Sigmoid colon (tissue), 3 donors: ENCODE data around the gene DLX1.

Experiments used
- POLR2A ChIP-seq, 2 donors: fragments of 450-650 bp; IDR thresholded peaks; one replicate each; pipeline ENCODE4 v1.6.1; 2016; ENCODE audit warnings: antibody characterized with exemption in 2 of 2, mild to moderate bottlenecking in 2 of 2, moderate library complexity in 2 of 2
- TF ChIP-seq, protein P1 (sequence below), 4 experiments: fragments of 450-650 bp in 3 of 4; fragments of 200-600 bp in 1 of 4; IDR thresholded peaks; one replicate each; pipeline ENCODE4 v1.5.1; 2016 to 2019; ENCODE audit warnings: antibody characterized with exemption in 4 of 4, mild to moderate bottlenecking in 3 of 4, moderate library complexity in 2 of 4

DNA sequence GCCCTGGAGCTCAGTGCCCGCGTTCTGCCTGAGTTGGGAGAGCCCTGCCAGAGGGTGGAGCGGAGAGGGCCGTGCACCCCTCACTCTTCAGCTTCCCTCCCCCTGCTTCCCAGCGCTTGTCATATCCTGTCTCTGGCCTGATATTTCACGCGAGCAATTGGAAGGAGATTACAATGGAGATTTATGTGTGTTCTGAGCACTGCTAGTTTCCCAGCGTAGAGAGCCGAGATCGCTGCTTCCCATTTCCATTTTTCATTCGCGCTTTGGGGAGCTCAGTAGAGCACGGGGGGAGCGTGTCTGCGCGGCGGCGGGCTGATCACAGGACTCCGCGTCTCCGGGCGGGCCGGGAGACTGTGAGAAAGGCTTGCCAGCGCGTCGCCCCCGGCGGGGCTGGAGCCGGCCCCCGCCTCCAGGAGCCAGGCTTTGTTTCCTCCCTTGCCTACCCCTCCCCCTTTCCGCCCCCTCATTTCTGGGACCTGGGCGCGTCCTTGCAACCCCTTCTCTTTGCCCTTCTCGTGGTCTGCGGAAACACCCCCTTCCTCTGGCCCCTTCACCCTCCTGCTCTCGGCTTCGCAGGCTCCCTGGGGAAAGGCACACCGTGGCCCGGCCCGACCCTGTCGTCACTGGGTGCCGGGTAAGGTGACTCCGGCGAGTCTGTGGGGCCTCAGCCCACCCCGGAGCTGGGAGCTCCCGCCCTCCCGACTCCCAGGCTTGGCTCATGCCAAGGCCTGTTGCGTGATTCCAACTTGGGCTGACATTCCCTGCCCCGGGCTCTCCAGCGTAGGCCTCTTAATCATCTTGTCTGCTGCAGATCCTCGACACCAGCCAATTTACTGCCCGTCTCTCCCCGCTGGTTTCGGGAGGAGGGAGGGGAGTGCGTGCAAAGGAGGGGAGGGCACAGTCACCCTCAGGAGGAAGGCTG, 11.6 kb downstream of the DLX1 start:
- TF ChIP-seq, protein P1, sequence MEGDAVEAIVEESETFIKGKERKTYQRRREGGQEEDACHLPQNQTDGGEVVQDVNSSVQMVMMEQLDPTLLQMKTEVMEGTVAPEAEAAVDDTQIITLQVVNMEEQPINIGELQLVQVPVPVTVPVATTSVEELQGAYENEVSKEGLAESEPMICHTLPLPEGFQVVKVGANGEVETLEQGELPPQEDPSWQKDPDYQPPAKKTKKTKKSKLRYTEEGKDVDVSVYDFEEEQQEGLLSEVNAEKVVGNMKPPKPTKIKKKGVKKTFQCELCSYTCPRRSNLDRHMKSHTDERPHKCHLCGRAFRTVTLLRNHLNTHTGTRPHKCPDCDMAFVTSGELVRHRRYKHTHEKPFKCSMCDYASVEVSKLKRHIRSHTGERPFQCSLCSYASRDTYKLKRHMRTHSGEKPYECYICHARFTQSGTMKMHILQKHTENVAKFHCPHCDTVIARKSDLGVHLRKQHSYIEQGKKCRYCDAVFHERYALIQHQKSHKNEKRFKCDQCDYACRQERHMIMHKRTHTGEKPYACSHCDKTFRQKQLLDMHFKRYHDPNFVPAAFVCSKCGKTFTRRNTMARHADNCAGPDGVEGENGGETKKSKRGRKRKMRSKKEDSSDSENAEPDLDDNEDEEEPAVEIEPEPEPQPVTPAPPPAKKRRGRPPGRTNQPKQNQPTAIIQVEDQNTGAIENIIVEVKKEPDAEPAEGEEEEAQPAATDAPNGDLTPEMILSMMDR (IDR thresholded peaks at IDR 0.05), result no peak
- no peak for TF ChIP-seq POLR2A (IDR thresholded peaks at IDR 0.05)
